Jurkat, Clone E6-1 (cell line): ENCODE results near the gene NACA2. TPM values are rescaled to one million over a fixed set of nuclear protein-coding genes. Genes with fewer than 3 reads are reported as not detected.
A peak's percentile ranks its signal among the peaks of the same experiment; 100 is the strongest.
"Not testable (repeated sequence)": the region's sequence is repeated elsewhere in the genome, so short reads cannot be mapped to it uniquely, and the experiment has no call there.

Experiments used
- DNase-seq: peaks from one replicate; pipeline ENCODE4 v3.0.0-alpha.2; 2011; ENCODE audit warnings: low read depth, low spot score
- H3K4me3 ChIP-seq: 2 replicates; pipeline ENCODE4 v1.5.1; 2011; ENCODE audit warnings: mild to moderate bottlenecking, low read length, control low read depth, moderate library complexity
- polyA plus RNA-seq: library from polyadenylated mRNA; unstranded; fragments of >200 nt; gene quantifications from one replicate; pipeline ENCODE4 v1.2.1, GENCODE V29; 2012; ENCODE audit warnings: missing spikeins; ENCODE audit not compliant: insufficient read length, insufficient read depth

Gene NACA2
- polyA plus RNA-seq, result 8.3 TPM

DNA sequence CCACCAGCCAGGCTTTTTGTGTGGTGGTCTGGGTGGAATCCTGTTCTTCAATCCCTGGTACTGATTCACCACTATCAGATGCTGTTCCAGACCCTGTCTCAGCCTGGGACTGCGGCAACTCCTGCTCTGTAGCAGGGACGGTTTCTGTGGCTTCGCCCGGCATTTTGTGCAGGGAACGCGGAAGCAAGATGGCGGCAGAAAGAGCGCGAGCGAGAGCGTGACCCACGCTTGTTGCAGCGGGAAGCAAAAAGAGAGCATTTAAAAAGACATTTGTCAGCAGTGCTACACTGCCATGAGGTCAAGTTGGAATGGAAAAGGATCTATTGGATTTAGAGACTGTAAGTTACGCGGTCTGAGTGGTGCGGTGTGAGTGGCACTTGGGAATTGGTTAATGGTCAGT is at the start of gene NACA2:
Gene NACA2 (minus strand): TSS at position 202 of the 400 bp plus-strand sequence. CDS start 39 bp downstream, at position 163.
- DNase-seq, result no peak
- H3K4me3 ChIP-seq, result no peak within 1 kb of the TSS

- no peak overlapping the region for H3K4me3 ChIP-seq
- no peak for DNase-seq
These were observed 48.8 kb upstream of the NACA2 start for GRCh38 chr17:61639818-61640217.

GRCh38 chr17:61638087-61638486 is 47.1 kb upstream of the NACA2 start:
- no peak for DNase-seq
- H3K4me3 ChIP-seq, result no peak overlapping the region

DNA sequence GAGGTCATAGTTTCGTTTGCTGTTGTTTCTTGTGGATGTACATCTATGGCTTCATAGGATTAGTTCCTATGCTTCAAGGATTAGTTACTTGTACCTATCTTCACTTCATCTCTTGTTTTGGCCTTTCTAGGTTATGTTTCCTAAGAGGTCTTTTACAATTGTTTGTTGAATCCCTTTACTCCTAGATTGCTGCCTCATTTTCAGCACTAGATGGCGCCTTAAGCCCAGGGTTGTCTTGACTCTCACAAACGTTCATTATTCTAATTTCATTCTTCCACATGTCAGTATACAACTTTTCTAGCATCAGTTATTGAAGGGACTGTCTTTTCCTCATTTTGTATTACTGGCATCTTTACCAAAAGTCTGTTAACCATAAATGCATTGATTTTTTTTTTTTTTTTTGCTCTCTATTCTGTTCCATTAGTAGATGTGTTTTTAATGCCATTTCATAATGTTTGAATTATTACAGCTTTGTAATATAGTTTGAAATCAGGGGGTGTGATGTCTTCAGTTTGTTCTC is 45.0 kb upstream of the NACA2 start:
- peak; percentile 61 for DNase-seq
- H3K4me3 ChIP-seq, result no peak overlapping the region

DNA sequence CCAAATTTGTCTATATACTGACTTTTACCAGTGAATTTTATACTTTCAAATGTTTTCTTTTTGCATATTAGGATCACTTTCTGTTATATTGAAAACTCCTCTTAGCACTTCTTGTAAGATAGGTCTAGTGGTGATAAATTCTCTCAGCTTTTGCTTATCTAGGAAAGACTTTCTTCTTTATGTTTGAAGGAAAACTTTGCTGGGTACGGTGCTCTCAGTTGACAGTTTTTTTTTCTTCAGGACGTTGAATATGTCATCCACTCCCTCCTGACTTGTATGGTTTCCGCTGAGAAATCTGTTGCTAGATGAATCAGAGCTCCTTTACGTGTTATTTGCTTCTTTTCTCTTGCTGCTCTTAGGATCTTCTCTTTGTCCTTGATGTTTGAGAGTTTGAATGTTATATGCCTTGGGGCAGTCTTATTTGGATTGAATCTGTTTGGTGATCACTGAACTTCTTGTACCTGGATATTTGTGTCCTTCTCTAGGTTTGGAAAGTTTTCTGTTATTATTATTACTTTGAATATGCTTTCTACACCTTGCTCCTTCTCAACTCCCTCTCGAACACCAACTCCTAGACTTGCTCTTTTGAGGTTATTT is 44.0 kb upstream of the NACA2 start:
- no peak for DNase-seq
- no peak overlapping the region for H3K4me3 ChIP-seq

DNA sequence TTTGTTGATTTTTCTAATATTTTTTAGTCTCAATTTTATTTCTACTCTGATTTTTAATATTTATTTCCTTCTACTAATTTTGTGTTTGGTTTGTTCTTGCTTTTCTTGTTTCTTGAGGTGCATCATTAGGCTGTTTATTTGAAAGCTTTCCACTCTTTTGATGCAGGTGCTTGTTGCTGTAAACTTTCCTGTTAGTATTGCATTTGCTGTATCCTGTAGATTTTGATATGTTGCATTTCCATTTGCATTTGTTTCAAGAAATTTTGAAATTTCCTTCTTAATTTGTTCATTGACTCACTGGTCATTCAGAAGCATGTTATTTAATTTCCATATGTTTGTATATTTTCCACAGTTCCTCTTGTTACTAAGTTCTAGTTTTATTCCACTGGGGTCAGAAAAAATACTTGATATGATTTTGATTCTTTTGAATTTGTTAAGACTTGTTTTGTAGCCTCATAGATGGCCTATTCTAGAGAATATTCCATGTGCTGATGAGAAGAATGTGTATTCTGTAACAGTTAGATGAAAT is 43.1 kb upstream of the NACA2 start:
- H3K4me3 ChIP-seq, result no peak overlapping the region
- no peak for DNase-seq

DNA sequence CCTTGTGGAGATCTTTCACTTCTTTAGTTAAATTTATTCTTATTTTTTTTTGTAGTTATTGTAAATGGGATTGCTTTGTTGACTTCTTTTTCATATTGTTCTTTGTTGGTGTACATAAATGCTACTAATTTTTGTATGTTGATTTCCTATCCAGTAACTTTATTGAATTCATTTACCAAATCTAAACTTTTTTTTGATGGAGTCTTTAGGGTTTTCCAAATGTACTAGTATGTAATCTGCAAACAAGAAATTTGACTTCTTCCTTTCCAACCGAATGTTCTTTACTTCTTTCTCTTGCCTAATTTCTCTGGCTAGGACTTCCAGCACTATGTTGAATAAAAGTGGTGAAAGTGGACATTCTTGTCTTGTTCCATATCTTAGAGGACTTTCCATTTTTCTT is 41.8 kb upstream of the NACA2 start:
- no peak for DNase-seq
- no peak overlapping the region for H3K4me3 ChIP-seq

DNA sequence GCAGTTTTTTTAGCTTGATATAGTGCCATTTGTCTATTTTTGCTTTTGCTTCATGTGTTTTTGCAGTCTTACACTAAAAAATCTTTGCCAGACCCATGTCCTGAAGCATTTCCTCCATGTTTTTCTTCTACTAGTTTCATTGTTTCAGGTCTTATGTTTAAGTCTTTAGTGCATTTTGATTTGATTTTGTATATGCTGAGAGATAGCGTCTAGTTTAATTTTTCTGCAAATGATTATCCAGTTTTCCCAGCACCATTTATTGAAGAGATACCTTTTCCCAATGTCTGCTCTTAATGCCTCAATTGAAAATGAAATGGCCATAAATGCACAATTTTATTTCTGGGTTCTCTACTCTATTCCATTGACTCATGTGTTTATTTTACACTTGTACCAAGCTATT is 40.8 kb upstream of the NACA2 start:
- no peak for DNase-seq
- H3K4me3 ChIP-seq, result no peak overlapping the region

DNA sequence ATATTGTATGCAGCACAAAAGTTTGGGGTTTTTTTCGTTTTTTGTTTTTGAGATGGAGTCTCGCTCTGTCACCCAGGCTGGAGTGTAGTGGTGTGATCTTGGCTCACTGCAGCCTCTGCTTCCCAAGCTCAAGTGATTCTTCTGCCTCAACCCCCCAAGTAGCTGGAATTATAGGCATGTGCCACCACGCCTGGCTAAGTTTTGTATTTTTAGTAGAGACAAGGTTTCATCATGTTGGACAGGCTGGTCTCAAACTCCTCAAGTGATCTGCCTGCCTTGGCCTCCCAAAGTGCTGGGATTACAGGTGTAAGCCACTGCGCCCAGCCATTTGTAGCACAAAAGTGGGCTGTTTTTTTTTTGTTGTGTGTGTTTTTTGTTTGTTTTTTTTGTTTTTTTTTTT is 37.1 kb upstream of the NACA2 start:
- not testable (repeated sequence) for H3K4me3 ChIP-seq, DNase-seq

- DNase-seq, result no peak
- no peak overlapping the region for H3K4me3 ChIP-seq
These were observed 36.6 kb upstream of the NACA2 start for GRCh38 chr17:61627658-61628057.

DNA sequence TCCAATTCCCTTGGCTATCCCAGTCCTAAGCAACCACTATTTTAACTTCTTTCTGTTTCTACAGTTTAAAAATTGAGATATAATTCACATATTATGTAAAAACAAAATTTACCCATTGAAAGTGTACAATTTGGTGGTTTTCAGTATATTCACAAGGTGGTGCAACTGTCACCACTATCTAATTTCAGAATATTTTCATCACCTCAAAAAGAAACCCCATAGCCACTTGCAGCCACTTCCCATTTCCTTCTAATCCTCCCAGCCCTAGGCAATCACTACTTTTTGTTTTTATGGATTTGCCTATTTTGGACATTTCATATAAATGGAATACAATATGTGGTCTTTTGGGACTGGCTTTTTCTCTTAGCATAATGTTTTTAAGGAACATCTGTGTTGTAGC is 36.1 kb upstream of the NACA2 start:
- no peak overlapping the region for H3K4me3 ChIP-seq
- no peak for DNase-seq

DNA sequence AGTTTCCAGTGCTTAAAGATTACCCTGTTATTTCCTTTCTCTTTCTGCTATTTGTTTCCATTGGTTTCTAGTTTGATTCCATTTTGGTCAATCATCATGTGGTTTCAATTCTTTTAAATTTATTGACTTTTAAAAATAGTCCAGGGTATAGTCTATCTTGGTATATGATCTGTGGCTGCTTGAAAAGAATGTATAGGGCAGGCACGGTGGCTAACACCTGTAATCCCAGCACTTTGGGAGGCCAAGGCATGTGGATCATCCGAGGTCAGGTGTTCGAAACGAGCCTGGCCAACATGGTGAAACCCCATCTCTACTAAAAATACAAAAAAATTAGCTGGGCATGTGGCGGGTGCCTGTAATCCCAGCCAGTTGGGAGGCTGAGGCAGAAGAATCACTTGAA is 34.5 kb upstream of the NACA2 start:
- H3K4me3 ChIP-seq, result no peak overlapping the region
- DNase-seq, result no peak

DNA sequence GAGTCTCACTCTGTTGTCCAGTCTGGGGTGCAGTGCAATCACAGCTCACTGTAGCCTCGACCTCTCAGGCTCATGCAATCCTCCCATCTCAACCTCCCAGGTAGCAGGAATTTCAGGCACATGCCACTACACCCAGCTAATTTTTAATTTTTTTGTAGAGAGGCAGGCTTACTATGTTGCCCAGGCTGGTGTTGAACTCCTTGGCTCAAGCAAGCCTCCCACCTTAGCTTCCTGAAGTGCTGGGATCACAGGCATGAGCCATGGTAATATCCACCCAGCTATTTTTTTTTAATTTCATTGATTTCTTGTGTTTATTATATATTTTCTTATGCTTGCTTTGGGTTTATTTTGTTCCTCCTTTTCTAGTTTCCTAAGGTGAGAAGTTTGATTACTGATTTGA is 33.9 kb upstream of the NACA2 start:
- no peak for DNase-seq
- H3K4me3 ChIP-seq, result no peak overlapping the region

DNA sequence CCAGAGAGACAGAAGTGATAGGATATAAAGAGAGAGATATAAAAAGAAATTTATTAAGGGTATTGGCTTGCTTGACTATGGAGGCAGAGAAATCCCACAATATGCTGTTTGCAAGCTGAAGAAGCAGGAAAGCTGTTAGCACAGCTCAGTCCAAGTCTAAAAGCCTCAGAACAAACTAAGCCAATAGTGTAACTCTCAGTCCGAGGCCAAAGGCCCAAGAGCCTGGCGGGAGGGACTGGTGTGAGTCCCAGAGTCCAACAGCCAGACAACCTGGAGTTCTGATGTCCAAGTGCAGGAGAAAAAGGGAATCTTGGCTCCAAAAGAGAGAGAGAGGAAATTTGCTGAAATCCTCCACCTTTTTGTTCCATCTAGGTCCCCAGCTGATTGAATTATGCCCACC is 30.3 kb upstream of the NACA2 start:
- H3K4me3 ChIP-seq, result no peak overlapping the region
- no peak for DNase-seq

GRCh38 chr17:61619953-61620352 is 28.9 kb upstream of the NACA2 start:
- no peak for DNase-seq
- H3K4me3 ChIP-seq, result no peak overlapping the region

DNA sequence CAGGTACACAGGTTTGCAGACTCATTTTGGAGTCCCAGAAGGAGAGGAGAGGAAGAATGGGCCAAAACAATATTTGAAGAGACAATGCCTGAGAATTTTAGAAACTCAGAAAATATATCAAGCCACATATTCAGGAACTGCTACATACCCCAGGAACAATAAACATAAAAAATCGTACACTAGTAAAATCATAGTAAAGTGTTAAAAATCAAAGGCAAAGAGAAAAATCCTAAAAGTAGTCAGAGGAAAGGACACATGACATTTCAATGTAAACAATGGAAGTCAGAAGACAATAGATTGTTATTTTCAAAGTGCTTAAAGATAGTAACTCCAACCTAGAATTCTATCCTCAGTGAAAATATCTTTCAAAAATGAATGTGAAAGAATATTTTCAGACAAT is 28.5 kb upstream of the NACA2 start:
- H3K4me3 ChIP-seq, result no peak overlapping the region
- DNase-seq, result no peak

GRCh38 chr17:61618950-61619349 is 27.9 kb upstream of the NACA2 start:
- no peak overlapping the region for H3K4me3 ChIP-seq
- DNase-seq, result no peak

GRCh38 chr17:61617330-61617729 is 26.3 kb upstream of the NACA2 start:
- DNase-seq, result no peak
- H3K4me3 ChIP-seq, result no peak overlapping the region

GRCh38 chr17:61616783-61617182 is 25.8 kb upstream of the NACA2 start:
- no peak overlapping the region for H3K4me3 ChIP-seq
- DNase-seq, result no peak

- no peak overlapping the region for H3K4me3 ChIP-seq
- DNase-seq, result no peak
These were observed 23.2 kb upstream of the NACA2 start for GRCh38 chr17:61614219-61614618.

DNA sequence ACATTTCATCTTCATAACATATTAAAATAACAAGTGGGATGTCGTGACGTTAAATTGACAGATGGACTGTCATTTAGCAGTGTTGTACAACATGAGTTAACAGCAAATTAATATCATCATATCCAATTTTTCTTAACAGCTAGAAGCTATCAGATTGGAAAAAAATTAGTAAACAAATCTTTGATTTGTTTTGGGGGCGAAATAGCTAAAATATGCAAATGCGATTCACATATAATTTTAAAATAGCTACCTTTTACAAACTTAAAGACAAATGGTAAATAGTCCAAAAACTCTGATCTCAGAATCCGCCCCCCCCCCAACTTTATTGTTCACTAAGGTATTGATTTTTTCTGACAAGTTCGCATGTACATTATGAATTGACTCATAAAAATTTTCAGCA is 20.3 kb upstream of the NACA2 start:
- no peak for DNase-seq
- no peak overlapping the region for H3K4me3 ChIP-seq
